ENCODE measurements around the gene TSG101. TPM values are rescaled to one million over a fixed set of nuclear protein-coding genes. Genes with fewer than 3 reads are reported as not detected.

TSG101 gene
- total RNA-seq, 1 experiment from 2014 or later: 46.9 TPM

- no peak for DNase-seq
- Histone ChIP-seq H3K27me3 (ENCODE audit: low read length) (no peaks in the 10 kb centered on the region), H2AFZ (ENCODE audit: low read length) (no peak overlapping the region), H3K9me3 (ENCODE audit: low read length) (no peaks in the 10 kb centered on the region), H3K4me2 (ENCODE audit: low read length) (no peak overlapping the region), H3K9ac (ENCODE audit: low read length) (no peak overlapping the region), H4K20me1 (ENCODE audit: low read length) (no peaks in the 10 kb centered on the region), H3K9me2 (replicated peaks; ENCODE audit: low read length) (no peaks in the 10 kb centered on the region), H3K4me1 (ENCODE audit: insufficient read depth, low read length) (no peaks in the 10 kb centered on the region), H3K79me2 (ENCODE audit: low read length) (no peaks in the 10 kb centered on the region), H3K4me3 (ENCODE audit: low read length) (no peak overlapping the region), H3F3A (ENCODE audit: low read length, unreplicated experiment) (no peaks in the 10 kb centered on the region), H3K36me3 (ENCODE audit: low read depth, low read length) (no peaks in the 10 kb centered on the region), H3K27ac (ENCODE audit: low read length) (no peak overlapping the region)
- intact Hi-C loops (cut with micrococcal nuclease): no loop called here
- no TSS peak for BruUV-seq (replicated peaks)
- ATAC-seq: no peak
- TF ChIP-seq EZH2phosphoT487 (IDR thresholded peaks at IDR 0.05; ENCODE audit: borderline replicate concordance, low read length): no peak
- no peak for TF ChIP-seq EZH2 (IDR thresholded peaks at IDR 0.05; ENCODE audit: low read length, unreplicated experiment)
- no peak for TF ChIP-seq CTCF (conservative IDR thresholded peaks at IDR 0.05; ENCODE audit: low read depth, low read length)
- POLR2A ChIA-PET (ENCODE audit: unreplicated experiment): interaction anchor here (0.6 kb wide), 1 partner anchor 21 kb away, joined by 3 read pairs; no protein-coding TSS in a partner anchor
- CTCF ChIA-PET: no interaction called here
Observed at GRCh38 chr11:18463439-18463838, 63.3 kb downstream of the TSG101 start.

- no peaks in the 10 kb centered on the region for H4K20me1 ChIP-seq (ENCODE audit: low read length)
- H3K9me2 ChIP-seq (replicated peaks; ENCODE audit: low read length): no peaks in the 10 kb centered on the region
- no TSS peak for BruUV-seq (replicated peaks)
- DNase-seq: no peak
- H2AFZ ChIP-seq (ENCODE audit: low read length): no peak overlapping the region
- intact Hi-C loops (cut with micrococcal nuclease): no loop called here
- H3K4me2 ChIP-seq (ENCODE audit: low read length): no peak overlapping the region
- ATAC-seq: no peak
- CTCF ChIA-PET: no interaction called here
- no peak overlapping the region for H3K27ac ChIP-seq (ENCODE audit: low read length)
- no peaks in the 10 kb centered on the region for H3K79me2 ChIP-seq (ENCODE audit: low read length)
- H3K9ac ChIP-seq (ENCODE audit: low read length): no peak overlapping the region
- no peaks in the 10 kb centered on the region for H3K36me3 ChIP-seq (ENCODE audit: low read depth, low read length)
- no peaks in the 10 kb centered on the region for H3K27me3 ChIP-seq (ENCODE audit: low read length)
- H3K4me3 ChIP-seq (ENCODE audit: low read length): no peak overlapping the region
- POLR2A ChIA-PET (ENCODE audit: unreplicated experiment): no interaction called here
- no peak for TF ChIP-seq EZH2 (IDR thresholded peaks at IDR 0.05; ENCODE audit: low read length, unreplicated experiment)
- TF ChIP-seq EZH2phosphoT487 (IDR thresholded peaks at IDR 0.05; ENCODE audit: borderline replicate concordance, low read length): no peak
- H3K4me1 ChIP-seq (ENCODE audit: insufficient read depth, low read length): peaks cover 10% of the 10 kb centered on the region
- H3F3A ChIP-seq (ENCODE audit: low read length, unreplicated experiment): no peaks in the 10 kb centered on the region
- H3K9me3 ChIP-seq (ENCODE audit: low read length): no peaks in the 10 kb centered on the region
Observed at GRCh38 chr11:18461909-18462308, 64.8 kb downstream of the TSG101 start.

- ChIA-PET CTCF (no interaction called here), POLR2A (ENCODE audit: unreplicated experiment) (no interaction called here)
- H3K27me3 ChIP-seq (ENCODE audit: low read length): no peaks in the 10 kb centered on the region
- H3K4me3 ChIP-seq (ENCODE audit: low read length): no peak overlapping the region
- H3K79me2 ChIP-seq (ENCODE audit: low read length): no peaks in the 10 kb centered on the region
- intact Hi-C loops (cut with micrococcal nuclease): no loop called here
- no peaks in the 10 kb centered on the region for H3K9me3 ChIP-seq (ENCODE audit: low read length)
- H3K4me2 ChIP-seq (ENCODE audit: low read length): no peak overlapping the region
- BruUV-seq (replicated peaks): no TSS peak
- H3K36me3 ChIP-seq (ENCODE audit: low read depth, low read length): no peaks in the 10 kb centered on the region
- TF ChIP-seq CTCF (conservative IDR thresholded peaks at IDR 0.05; ENCODE audit: low read depth, low read length) (no peak), EZH2phosphoT487 (IDR thresholded peaks at IDR 0.05; ENCODE audit: borderline replicate concordance, low read length) (no peak), EZH2 (IDR thresholded peaks at IDR 0.05; ENCODE audit: low read length, unreplicated experiment) (no peak)
- no peak overlapping the region for H2AFZ ChIP-seq (ENCODE audit: low read length)
- H3K27ac ChIP-seq (ENCODE audit: low read length): no peak overlapping the region
- no peak for DNase-seq
- H3F3A ChIP-seq (ENCODE audit: low read length, unreplicated experiment): no peaks in the 10 kb centered on the region
- H3K9ac ChIP-seq (ENCODE audit: low read length): no peak overlapping the region
- no peaks in the 10 kb centered on the region for H3K9me2 ChIP-seq (replicated peaks; ENCODE audit: low read length)
- no peaks in the 10 kb centered on the region for H4K20me1 ChIP-seq (ENCODE audit: low read length)
- ATAC-seq: no peak
- peaks cover 10% of the 10 kb centered on the region for H3K4me1 ChIP-seq (ENCODE audit: insufficient read depth, low read length)
Observed at GRCh38 chr11:18459634-18460033, 67.1 kb downstream of the TSG101 start.

Data from PC-3 (cell line).